HepG2 (cell line): ENCODE measurements around the gene TMBIM4. TPM values are rescaled to one million over a fixed set of nuclear protein-coding genes. Genes with fewer than 3 reads are reported as not detected.

ENCODE experiments used
- ATAC-seq: fragments of 200-7000 bp; cut with Tn5 transposase; 3 replicates; pipeline ENCODE4 v1.9.1; 2020; ENCODE audit warnings: mild to moderate bottlenecking, moderate library complexity
- BruUV-seq: library from RNA; stranded (reverse); fragments of 400-500 nt; replicated peaks from 2 replicates; lab custom pipeline; 2021; lab: Mats Ljungman, UMichigan
- CTCF ChIA-PET: fragments of 300-600 bp; formaldehyde crosslinking; extraction: SDS; loops from one replicate; lab custom pipeline; 2021; ENCODE audit warnings: low total read pairs, inconsistent platforms, low intra/inter-chr PET ratio; lab: Yijun Ruan, JAX
- POLR2A ChIA-PET: fragments of 350-600 bp; sonication (Branson Sonifier 250); formaldehyde crosslinking; loops from one replicate; lab custom pipeline; 2020; ENCODE audit warnings: antibody characterized with exemption, inconsistent platforms; lab: Yijun Ruan, JAX
- DNase-seq: peaks from one replicate; pipeline ENCODE4 v3.0.0-alpha.2; 2015; ENCODE audit warnings: low spot score
- FAIRE-seq: peaks from 3 replicates; lab custom pipeline; 2011; peaks lifted over from hg19 to GRCh38; lab: Jason Lieb, UNC
- H2AFZ ChIP-seq: one replicate; pipeline ENCODE4 v1.6.1; 2011; ENCODE audit warnings: low read length, inconsistent platforms
- H3K27ac ChIP-seq: fragments of 300-600 bp; 3 replicates; pipeline ENCODE4 v1.8.0; 2011; ENCODE audit warnings: mixed run types, mild to moderate bottlenecking, mixed read lengths, low read length, inconsistent platforms; ENCODE audit not compliant: insufficient read depth; ENCODE audit errors: extremely low read length
- H3K27me3 ChIP-seq, 2 experiments: fragments of 200-600 bp in 1 of 2; 2 replicates in 1 of 2; 3 replicates in 1 of 2; pipeline versions ENCODE4 v1.6.0 to v1.8.0; 2011; ENCODE audit warnings: low read length in 2 of 2, mild to moderate bottlenecking in 2 of 2, moderate library complexity in 2 of 2, inconsistent platforms in 1 of 2; ENCODE audit not compliant: insufficient read depth in 2 of 2, control insufficient read depth in 1 of 2
- H3K36me3 ChIP-seq, 2 experiments: fragments of 200-600 bp in 1 of 2; replicated peaks in 1 of 2; 2 replicates in 1 of 2; 3 replicates in 1 of 2; pipeline versions ENCODE4 v1.5.1 to v1.8.0; 2011; ENCODE audit warnings: low read length in 2 of 2, inconsistent platforms in 1 of 2; ENCODE audit not compliant: insufficient read depth in 2 of 2, control insufficient read depth in 1 of 2
- H3K4me1 ChIP-seq: 2 replicates; pipeline ENCODE4 v1.5.1; 2012; ENCODE audit warnings: low read length, inconsistent platforms; ENCODE audit not compliant: insufficient read depth
- H3K4me2 ChIP-seq: 2 replicates; pipeline ENCODE4 v1.6.0; 2011; ENCODE audit warnings: low read depth, low read length, inconsistent platforms
- H3K4me3 ChIP-seq, 3 experiments: fragments of 200-600 bp in 1 of 3; sonication (generic), shearing (Covaris generic) in 1 of 3; replicated peaks in 1 of 3; 2 replicates each; pipeline ENCODE4 v1.5.1; 2011 to 2016; ENCODE audit warnings: low read length in 3 of 3, inconsistent platforms in 2 of 3, low read depth in 2 of 3, mild to moderate bottlenecking in 2 of 3, control low read depth in 1 of 3, mixed read lengths in 1 of 3; ENCODE audit not compliant: insufficient read depth in 1 of 3
- H3K79me2 ChIP-seq: one replicate; pipeline ENCODE4 v1.6.1; 2011; ENCODE audit warnings: low read length, inconsistent platforms; ENCODE audit not compliant: insufficient read depth
- H3K9ac ChIP-seq: 2 replicates; pipeline ENCODE4 v1.6.0; 2011; ENCODE audit warnings: mild to moderate bottlenecking, low read depth, low read length, inconsistent platforms; ENCODE audit not compliant: insufficient read depth
- H3K9me3 ChIP-seq: 2 replicates; pipeline ENCODE4 v1.5.1; 2012; ENCODE audit warnings: mild to moderate bottlenecking, low read length
- H4K20me1 ChIP-seq: 2 replicates; pipeline ENCODE4 v1.6.0; 2011; ENCODE audit warnings: inconsistent platforms, mild to moderate bottlenecking, low read length, moderate library complexity; ENCODE audit not compliant: insufficient read depth
- ARID2 ChIP-seq: sonication (generic); formaldehyde crosslinking; IDR thresholded peaks from 2 replicates; pipeline ENCODE4 v1.8.1; 2022; ENCODE audit warnings: mild to moderate bottlenecking, missing genetic modification reagents, borderline replicate concordance
- HBP1 ChIP-seq: IDR thresholded peaks from 2 replicates; pipeline ENCODE4 v1.6.1; 2016; ENCODE audit warnings: low read depth, control low read depth
- JUNB ChIP-seq: sonication (generic); formaldehyde crosslinking; IDR thresholded peaks from 2 replicates; pipeline ENCODE4 v1.8.0; 2022; ENCODE audit warnings: missing genetic modification reagents, mild to moderate bottlenecking, borderline replicate concordance
- KLF12 ChIP-seq: sonication (generic); formaldehyde crosslinking; IDR thresholded peaks from 2 replicates; pipeline ENCODE4 v1.4.0; 2020; ENCODE audit warnings: missing genetic modification reagents, borderline replicate concordance
- MBD4 ChIP-seq: IDR thresholded peaks from 2 replicates; pipeline ENCODE4 v1.6.1; 2012; ENCODE audit warnings: low read length, inconsistent platforms, borderline replicate concordance
- MTF2 ChIP-seq: sonication (generic); formaldehyde crosslinking; IDR thresholded peaks from 2 replicates; pipeline ENCODE4 v1.5.0; 2020; ENCODE audit warnings: missing genetic modification reagents, borderline replicate concordance
- NR2F1 ChIP-seq, 2 experiments: fragments of 450-650 bp in 1 of 2; formaldehyde crosslinking in 1 of 2; IDR thresholded peaks; 2 replicates each; pipeline versions ENCODE4 v1.5.0 to v1.6.1; 2016 to 2020; ENCODE audit warnings: mild to moderate bottlenecking in 1 of 2, missing compliant biosample characterization in 1 of 2, missing genetic modification reagents in 1 of 2, moderate library complexity in 1 of 2
- RXRB ChIP-seq: IDR thresholded peaks from 2 replicates; pipeline ENCODE4 v1.6.1; 2016; ENCODE audit warnings: borderline replicate concordance, missing genetic modification reagents, missing compliant biosample characterization
- SAP130 ChIP-seq: IDR thresholded peaks from 2 replicates; pipeline ENCODE4 v1.6.1; 2016; ENCODE audit warnings: low read depth
- SUZ12 ChIP-seq: fragments of 150-350 bp; IDR thresholded peaks from 2 replicates; pipeline ENCODE4 v1.6.1; 2014; ENCODE audit warnings: low read depth, low read length
- ZFP62 ChIP-seq: sonication (generic); formaldehyde crosslinking; IDR thresholded peaks from 2 replicates; pipeline ENCODE4 v1.4.0; 2020; ENCODE audit warnings: missing genetic modification reagents
- ZNF232 ChIP-seq: sonication (generic); formaldehyde crosslinking; IDR thresholded peaks from 2 replicates; pipeline ENCODE4 v1.4.0; 2020; ENCODE audit warnings: missing genetic modification reagents, borderline replicate concordance
- ZNF33B ChIP-seq: sonication (generic); formaldehyde crosslinking; IDR thresholded peaks from 2 replicates; pipeline ENCODE4 v1.5.1; 2020; ENCODE audit warnings: mild to moderate bottlenecking, missing genetic modification reagents
- ZNF607 ChIP-seq: sonication (generic); formaldehyde crosslinking; IDR thresholded peaks from 2 replicates; pipeline ENCODE4 v1.5.1; 2020; ENCODE audit warnings: missing genetic modification reagents, mild to moderate bottlenecking, borderline replicate concordance
- ZNF678 ChIP-seq: sonication (generic); formaldehyde crosslinking; IDR thresholded peaks from 2 replicates; pipeline ENCODE4 v1.4.0; 2020; ENCODE audit warnings: mild to moderate bottlenecking, missing genetic modification reagents
- WGBS: methylation state at CpG from one replicate; pipeline ENCODE4 v1.1.6; 2017; ENCODE audit warnings: low lambda C conversion rate; 5-methylcytosine and 5-hydroxymethylcytosine counted together
- in situ Hi-C: cut with HindIII; loops from 2 replicates; pipeline ENCODE4 v1.10.0; 2017; ENCODE audit warnings: low pct_unique_long_range_greater_than_20kb; ENCODE audit not compliant: extremely low pct_ligation_motif_present
- intact Hi-C: fragments of 100-400 bp; cut with micrococcal nuclease; formaldehyde crosslinking; loops from one replicate; pipeline ENCODE4 v1.10.0; 2022; ENCODE audit not compliant: unreplicated experiment
- polyA plus RNA-seq, 8 experiments: library from polyadenylated mRNA; depleted of rRNA in 3 of 8; stranded (reverse) in 7 of 8; unstranded in 1 of 8; fragments of >200 nt; fragmentation: Illumina TruSeq in 4 of 8; extraction: Trizol in 4 of 8; gene quantifications; 2 replicates each; pipeline versions ENCODE4 v1.2.1 to v1.2.3, GENCODE V29; 2011 to 2016; ENCODE audit warnings: low read depth in 4 of 8, missing spikeins in 1 of 8, mixed read lengths in 1 of 8; ENCODE audit not compliant: insufficient read depth in 1 of 8
- total RNA-seq, 5 experiments: library from RNA; depleted of rRNA; stranded (reverse); fragments of >200 nt; fragmentation: Illumina TruSeq; extraction: Trizol; gene quantifications; 2 replicates each; pipeline ENCODE4 v1.2.3, GENCODE V29; 2016; ENCODE audit warnings: low read depth in 1 of 5
- TF ChIP-seq, protein P1 (sequence below): sonication (generic); formaldehyde crosslinking; IDR thresholded peaks from 2 replicates; pipeline ENCODE4 v1.5.0; 2020; ENCODE audit warnings: mild to moderate bottlenecking, missing genetic modification reagents

TMBIM4 gene
- total and polyA plus RNA-seq, 2 of the 13 experiments (the other 11 are each of a cell fraction or from before 2014, with no cell fraction given), result 60.5 to 67.7 TPM

GRCh38 chr12:66190519-66191370 lies 20.9 kb upstream of the TMBIM4 start (continued):
- TF ChIP-seq HBP1 (CRISPR knock-in tag), result no peak
- no peak for TF ChIP-seq MBD4
- no peak for TF ChIP-seq ZNF232
- TF ChIP-seq RXRB (CRISPR knock-in tag), result no peak
- TF ChIP-seq SUZ12, result no peak
- TF ChIP-seq ZFP62 (CRISPR knock-in tag), result no peak

- FAIRE-seq, result no peak
- in situ Hi-C loops (no loop called here), intact Hi-C loops (no loop called here)
- peaks cover 2 to 12% of the 10 kb centered on the region in 2 experiments; a peak in 2 of 5 replicates for H3K27me3 ChIP-seq
- no peak overlapping the region for H2AFZ ChIP-seq
- DNase-seq, result no peak
- WGBS, result 65% methylated on average over 6 of the region's 6 CpGs
- H3K27ac ChIP-seq, result no peak overlapping the region
- no peak overlapping the region for H3K4me2 ChIP-seq
- no peak overlapping the region for H3K4me3 ChIP-seq
- ChIA-PET POLR2A (no interaction called here), CTCF (no interaction called here)
- no peak for ATAC-seq
- no TSS peak for BruUV-seq
- no peak overlapping the region for H3K9ac ChIP-seq
- H3K4me1 ChIP-seq, result no peaks in the 10 kb centered on the region
- no peaks in the 10 kb centered on the region for H3K9me3 ChIP-seq
- no peaks in the 10 kb centered on the region for H3K36me3 ChIP-seq
- H3K79me2 ChIP-seq, result no peaks in the 10 kb centered on the region
- H4K20me1 ChIP-seq, result no peaks in the 10 kb centered on the region
- no peak for TF ChIP-seq NR2F1 (CRISPR knock-in tag; IDR thresholded peaks at IDR 0.05)
- TF ChIP-seq KLF12 (CRISPR knock-in tag), result no peak
- TF ChIP-seq, protein P1, sequence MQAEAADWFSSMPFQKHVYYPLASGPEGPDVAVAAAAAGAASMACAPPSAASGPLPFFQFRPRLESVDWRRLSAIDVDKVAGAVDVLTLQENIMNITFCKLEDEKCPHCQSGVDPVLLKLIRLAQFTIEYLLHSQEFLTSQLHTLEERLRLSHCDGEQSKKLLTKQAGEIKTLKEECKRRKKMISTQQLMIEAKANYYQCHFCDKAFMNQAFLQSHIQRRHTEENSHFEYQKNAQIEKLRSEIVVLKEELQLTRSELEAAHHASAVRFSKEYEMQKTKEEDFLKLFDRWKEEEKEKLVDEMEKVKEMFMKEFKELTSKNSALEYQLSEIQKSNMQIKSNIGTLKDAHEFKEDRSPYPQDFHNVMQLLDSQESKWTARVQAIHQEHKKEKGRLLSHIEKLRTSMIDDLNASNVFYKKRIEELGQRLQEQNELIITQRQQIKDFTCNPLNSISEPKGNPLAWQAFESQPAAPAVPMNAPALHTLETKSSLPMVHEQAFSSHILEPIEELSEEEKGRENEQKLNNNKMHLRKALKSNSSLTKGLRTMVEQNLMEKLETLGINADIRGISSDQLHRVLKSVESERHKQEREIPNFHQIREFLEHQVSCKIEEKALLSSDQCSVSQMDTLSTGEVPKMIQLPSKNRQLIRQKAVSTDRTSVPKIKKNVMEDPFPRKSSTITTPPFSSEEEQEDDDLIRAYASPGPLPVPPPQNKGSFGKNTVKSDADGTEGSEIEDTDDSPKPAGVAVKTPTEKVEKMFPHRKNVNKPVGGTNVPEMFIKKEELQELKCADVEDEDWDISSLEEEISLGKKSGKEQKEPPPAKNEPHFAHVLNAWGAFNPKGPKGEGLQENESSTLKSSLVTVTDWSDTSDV (CRISPR knock-in tag), result no peak
- TF ChIP-seq ZNF678 (CRISPR knock-in tag), result no peak
- no peak for TF ChIP-seq ZNF607 (CRISPR knock-in tag)
- TF ChIP-seq JUNB (CRISPR knock-in tag), result no peak
- no peak for TF ChIP-seq ARID2 (CRISPR knock-in tag)
- no peak for TF ChIP-seq MTF2
- no peak for TF ChIP-seq SAP130 (CRISPR knock-in tag)
- no peak for TF ChIP-seq ZNF33B (CRISPR knock-in tag)
These were observed 20.1 kb upstream of the TMBIM4 start for GRCh38 chr12:66189889-66190288.
